Measurements from ENCODE around the gene CEBPA.
"Not testable (repeated sequence)": the region's sequence is repeated elsewhere in the genome, so short reads cannot be mapped to it uniquely, and the experiment has no call there.

Gene CEBPA

DNA sequence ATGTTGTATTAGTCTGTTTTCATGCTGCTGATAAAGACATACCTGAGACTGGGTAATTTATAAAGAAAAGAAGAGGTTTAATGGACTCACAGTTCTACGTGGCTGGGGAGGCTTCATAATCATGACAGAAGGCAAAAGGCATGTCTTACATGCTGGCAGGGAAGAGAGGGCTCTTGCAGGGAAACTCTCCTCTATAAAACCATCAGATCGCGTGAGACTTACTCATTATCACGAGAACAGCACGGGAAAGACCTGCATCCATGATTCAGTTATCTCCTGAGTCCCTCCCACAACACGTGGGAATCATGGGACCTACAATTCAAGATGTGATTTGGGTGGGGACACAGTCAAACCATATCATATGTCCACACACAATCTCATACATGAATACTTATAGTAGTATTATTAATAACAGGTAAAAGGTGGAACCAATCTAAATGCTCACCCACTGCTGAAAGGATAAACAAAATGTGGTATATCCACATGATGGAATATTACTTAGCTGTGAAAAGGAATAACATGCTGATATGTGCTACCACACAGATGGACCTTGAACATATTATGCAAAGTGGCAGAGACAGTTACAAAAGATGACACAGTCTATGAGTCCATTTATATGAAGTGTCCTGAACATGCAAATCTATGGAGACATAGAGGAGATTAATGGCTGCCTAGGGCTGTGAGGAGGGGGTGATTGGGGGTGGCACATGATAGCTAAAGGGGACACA lies 20.9 kb upstream of the CEBPA start:
- no peak for DNase-seq

DNA sequence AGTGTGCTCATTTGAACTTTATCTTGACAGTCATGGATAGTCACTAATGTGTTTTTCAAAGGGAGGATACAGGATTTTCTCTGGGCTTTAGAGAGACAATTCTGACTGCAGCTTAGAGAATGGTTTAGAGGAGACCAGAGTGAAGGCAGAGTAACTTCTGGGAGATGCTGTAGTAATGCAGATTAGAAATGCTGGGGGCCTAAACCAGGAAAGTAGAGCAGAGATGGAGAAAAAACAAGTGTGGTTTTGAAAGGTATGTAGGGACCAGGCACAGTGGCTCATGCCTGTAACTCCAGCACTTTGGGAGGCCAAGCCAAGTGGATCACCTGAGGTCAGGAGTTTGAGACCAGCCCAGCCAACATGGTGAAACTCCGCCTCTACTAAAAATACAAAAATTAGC lies 18.3 kb upstream of the CEBPA start:
- DNase-seq: no peak

GRCh38 chr19:33317991-33318390 lies 15.7 kb upstream of the CEBPA start:
- DNase-seq: not testable (repeated sequence)

DNA sequence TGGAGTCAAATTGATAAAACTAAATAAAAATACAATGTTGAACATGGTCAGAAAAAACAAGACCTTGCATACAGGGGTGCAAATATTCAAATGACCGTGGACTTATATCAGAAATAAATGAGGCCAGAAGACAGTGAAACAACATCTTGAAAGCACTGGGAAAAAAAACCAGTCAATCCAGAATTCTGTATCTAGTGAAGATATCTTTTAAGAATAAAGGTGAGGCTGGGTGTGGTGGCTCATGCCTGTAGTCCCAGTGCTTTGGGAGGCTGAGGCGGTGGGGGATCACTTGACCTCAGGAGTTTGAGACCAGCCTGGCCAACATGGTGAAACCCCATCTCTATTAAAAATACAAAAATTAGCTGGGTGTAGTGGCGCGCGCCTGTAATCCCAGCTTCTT lies 15.2 kb upstream of the CEBPA start:
- no peak for DNase-seq

DNA sequence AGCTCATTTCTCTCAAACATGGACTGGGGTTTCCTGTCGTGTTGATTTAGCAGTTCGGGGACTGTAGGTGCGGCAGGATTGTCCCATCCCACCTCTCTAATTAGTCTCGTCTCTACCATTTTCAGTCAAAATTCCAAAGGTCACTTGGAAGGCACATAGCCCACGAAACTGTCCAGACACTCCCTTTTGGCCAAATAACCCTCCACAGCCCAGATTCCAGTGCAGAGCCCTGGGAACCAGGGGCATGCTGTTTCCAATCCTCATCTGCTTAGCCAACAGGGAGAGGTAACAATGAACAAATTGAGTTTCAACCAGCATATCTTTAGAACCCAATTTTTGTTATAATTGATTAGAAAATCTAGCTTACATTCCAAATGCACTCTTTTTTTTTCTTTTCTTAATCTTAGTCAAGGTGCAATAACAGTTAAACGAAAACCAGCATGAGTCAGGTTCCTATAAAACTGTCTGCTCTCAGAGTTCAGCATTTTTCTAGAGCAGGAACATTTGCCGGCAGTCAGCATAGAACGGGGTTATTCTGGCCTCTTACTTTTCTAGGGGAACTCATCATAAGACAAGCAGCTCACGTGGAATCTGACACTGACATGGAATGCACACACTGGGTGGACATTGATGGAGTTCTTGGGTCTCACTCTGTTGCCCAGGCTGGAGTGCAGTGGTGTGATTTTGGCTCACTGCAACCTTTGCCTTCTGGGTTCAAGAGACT lies 14.4 kb upstream of the CEBPA start:
- DNase-seq: no peak

- not testable (repeated sequence) for DNase-seq
Measured at GRCh38 chr19:33312808-33313207, 10.5 kb upstream of the CEBPA start.

- DNase-seq: no peak
Measured at GRCh38 chr19:33312065-33312464, 9.7 kb upstream of the CEBPA start.

- no peak for DNase-seq
Measured at GRCh38 chr19:33311326-33311682, 9.0 kb upstream of the CEBPA start.

- DNase-seq: no peak
Measured at GRCh38 chr19:33310606-33311325, 8.4 kb upstream of the CEBPA start.

GRCh38 chr19:33309826-33310225 lies 7.5 kb upstream of the CEBPA start:
- no peak for DNase-seq

DNA sequence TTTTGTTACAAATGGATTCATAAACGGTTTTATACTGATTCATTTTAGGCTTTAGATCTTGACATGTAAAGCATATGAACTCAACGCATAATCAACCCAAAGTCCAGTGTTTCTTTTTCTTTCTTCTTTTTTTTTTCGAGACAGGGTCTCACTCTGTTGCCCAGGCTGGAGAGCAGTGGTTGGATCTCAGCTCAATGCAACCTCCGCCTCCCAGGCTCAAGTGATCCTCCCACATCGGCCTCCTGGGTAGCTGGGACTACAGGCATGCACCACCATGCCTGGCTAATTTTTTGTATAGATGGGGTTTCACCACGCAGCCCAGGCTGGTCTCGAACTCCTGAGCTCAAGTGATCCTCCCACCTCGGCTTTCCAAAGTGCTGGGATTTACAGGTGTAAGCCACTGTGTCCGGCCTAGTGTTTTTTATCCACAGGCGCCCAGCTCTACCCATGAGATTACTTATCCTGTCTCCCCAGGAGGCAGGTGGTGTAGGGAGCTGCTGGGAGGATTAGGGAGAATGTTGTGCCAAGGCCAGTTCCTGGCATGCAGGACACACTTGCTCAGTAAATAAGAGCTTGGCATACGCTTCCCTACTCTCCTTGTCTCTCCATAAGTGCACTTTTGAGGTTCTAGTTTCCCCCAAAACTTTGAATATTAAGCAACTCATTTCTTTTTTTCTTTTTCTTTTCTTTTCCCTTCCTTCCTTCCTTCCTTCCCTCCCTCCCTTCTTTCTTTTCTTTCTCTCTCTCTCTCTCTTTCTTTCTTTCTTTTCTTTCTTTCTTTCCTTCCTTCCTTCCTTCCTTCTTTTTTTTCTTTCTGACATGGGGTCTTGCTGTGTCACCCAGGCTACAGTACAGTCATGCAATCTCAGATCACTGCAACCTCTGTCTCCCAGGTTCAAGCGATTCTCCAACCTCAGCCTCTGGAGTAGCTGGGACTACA lies 4.8 kb upstream of the CEBPA start:
- no peak for DNase-seq

DNA sequence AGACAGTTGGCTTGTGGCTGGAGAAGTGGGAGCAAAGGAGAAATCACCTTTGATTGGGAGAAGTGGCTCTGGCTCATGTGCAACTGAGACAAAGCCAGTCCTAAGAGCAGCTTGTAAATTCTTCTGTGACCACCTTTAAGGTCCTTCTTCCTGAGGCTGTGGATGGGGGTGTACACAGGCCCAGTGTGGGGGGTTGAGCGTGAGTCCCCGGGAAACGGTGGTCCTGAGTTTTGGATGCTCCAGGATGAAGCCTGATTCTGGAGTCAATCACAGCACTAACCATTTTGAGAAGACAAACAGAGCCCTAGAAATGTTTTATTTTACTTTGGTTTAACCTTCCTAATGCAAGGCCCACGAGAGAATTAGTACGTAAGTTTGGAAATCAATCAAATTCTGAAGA lies 3.9 kb upstream of the CEBPA start:
- DNase-seq: no peak

DNA sequence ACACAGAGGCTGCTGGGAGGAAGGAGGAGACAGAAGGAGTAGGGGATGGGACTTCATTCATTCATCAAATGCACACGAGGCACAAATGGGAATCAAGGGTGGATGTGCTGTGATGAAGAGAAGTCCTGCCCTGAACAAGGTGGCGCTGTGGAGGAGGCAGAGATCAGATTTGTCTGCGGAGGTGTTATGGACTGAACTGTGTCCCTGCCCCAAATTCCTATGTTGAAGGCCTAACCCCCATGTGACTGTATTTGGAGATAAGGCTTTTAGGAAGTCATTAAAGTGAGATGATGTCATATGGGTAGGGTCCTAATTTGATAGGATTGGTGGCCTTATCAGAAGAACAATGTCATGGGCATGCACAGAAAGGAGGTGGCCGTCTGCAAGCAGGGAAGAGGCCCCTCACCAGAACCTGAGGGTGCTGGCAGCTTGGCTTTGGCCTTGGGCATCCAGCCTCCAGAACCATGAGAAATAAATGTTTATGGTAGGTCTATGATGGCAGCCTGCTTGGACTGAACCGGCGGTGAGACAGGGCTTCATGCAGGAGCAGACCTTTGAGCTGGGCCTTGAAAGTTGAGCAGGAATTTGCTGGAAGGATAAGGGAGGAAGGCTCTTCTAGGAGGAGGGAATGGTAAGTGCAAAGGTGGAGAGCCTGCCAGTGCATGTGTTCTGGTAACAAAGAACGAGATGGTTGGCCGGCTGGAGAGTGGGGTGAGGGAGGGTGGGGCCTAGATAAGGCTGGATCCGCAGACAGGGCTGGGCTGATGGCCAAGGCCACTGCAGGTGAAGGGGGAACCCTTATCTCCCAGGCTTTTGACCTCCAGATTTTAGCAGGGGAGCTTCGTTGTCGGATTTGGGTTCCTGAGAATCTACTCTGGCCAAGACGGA lies 2.7 kb upstream of the CEBPA start:
- DNase-seq: no peak

DNA sequence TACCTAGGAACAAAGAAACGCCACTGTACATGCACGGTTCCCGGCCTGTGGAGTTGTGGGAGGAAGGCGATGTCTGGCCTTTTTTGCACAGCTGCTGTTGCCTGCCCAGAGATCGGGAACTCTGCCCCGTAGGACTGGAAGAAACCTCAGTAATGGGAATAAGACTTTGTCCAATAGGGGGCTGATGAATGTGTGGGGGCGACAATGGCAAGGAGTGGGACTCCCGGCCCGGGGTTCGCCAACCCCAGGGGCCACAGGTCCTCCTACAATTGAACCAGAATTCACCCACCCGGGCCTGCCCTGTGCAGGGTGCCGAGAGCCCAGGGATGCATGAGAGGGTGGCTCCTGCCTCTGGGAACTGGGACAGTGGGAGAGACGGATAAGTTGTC lies 2.0 kb upstream of the CEBPA start:
- DNase-seq: no peak

GRCh38 chr19:33303791-33304345 lies 1.5 kb upstream of the CEBPA start:
- no peak for DNase-seq

DNA sequence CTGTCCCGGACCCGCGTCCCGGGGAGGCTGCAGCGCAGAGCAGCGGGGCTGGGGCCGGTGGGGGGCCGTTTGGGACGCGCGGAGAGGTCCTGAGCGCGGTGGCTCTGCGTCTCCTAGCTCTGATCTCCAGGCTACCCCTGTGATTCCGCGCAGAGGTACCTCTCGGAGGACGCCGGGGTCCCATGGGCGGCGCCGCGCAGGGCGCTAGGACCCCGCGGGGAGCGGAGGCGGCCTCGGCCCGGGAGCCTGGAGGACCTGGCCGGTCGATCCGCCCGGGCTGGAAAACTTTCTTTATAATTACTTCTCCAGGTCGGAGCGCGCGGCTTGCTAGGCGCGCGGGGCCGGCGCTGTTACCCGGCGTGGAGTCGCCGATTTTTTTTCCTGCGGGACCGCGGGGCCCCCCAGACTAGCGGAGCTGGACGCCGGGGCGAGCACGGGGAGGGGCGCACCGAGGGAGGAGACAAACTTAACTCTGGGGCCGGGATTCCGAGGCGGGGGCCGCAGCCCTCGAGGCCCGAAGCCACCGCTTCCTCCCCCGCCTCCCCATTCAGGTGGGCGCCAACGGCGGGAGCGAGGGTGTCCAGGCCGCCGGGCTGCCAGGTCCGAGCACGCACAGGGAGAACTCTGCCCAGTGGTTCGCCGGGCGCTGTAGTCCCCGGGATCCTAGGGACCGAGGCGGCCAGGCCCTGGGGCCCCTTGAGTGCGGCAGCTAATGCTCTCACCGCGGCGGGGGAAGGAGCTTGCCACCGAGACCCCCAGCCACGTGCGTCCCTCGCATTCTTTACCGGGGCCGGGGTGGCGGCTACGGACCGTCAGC lies 848 bp upstream of the CEBPA start:
- DNase-seq: no peak

DNA sequence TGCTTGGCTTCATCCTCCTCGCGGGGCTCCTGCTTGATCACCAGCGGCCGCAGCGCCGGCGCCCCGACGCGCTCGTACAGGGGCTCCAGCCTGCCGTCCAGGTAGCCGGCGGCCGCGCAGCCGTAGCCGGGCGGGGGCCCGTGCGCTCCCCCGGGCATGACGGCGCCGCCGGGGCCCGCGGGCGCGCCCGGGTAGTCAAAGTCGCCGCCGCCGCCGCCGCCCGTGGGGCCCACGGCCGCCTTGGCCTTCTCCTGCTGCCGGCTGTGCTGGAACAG lies 497 bp downstream of the CEBPA start:
- DNase-seq: no peak

DNA sequence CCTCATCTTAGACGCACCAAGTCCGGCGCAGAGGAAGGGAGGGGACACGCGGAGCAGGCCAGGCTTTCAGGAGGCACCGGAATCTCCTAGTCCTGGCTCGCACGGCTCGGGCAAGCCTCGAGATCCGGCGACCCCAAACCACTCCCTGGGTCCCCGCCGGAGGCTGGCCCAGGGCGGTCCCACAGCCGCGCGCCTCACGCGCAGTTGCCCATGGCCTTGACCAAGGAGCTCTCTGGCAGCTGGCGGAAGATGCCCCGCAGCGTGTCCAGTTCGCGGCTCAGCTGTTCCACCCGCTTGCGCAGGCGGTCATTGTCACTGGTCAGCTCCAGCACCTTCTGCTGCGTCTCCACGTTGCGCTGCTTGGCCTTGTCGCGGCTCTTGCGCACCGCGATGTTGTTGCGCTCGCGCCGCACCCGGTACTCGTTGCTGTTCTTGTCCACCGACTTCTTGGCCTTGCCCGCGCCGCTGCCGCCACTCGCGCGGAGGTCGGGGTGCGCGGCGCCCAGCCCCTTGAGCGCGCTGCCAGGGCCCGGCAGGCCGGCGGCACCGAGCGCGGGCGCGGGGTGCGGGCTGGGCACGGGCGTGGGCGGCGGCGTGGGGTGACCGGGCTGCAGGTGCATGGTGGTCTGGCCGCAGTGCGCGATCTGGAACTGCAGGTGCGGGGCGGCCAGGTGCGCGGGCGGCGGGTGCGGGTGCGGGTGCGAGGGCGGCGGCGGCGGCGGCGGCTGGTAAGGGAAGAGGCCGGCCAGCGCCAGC lies 1.0 kb downstream of the CEBPA start:
- DNase-seq: no peak

- no peak for DNase-seq
Measured at GRCh38 chr19:33300894-33301143, 1.5 kb downstream of the CEBPA start.
